ENCODE data around the gene TDRD9.
"Not testable (repeated sequence)": the region's sequence is repeated elsewhere in the genome, so short reads cannot be mapped to it uniquely, and the experiment has no call there.

Gene TDRD9

DNA sequence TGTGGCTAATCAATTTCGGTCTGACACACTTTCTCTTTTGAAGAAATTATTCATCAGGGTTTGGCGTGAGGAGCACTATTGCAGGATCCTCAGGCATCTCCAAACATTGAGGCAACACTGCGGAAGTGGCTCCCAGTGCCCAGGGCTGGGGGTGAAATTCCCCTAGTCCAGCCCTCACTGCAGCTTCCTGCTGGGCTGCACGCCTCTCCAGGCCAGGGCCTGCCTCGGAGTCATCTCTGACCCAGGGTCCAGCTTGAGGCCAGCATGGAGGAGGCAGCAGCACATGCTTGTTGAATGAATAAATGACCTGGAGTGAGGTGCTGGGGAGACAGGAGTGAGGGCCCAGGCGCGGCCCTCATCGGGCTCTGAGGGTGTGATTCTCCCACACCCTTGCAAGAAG, 36.0 kb upstream of the TDRD9 start:
- no peak for DNase-seq (ENCODE audit: low read depth)

- no peak for DNase-seq (ENCODE audit: low read depth)
Measured at GRCh38 chr14:103894034-103894722, 34.1 kb upstream of the TDRD9 start.

DNA sequence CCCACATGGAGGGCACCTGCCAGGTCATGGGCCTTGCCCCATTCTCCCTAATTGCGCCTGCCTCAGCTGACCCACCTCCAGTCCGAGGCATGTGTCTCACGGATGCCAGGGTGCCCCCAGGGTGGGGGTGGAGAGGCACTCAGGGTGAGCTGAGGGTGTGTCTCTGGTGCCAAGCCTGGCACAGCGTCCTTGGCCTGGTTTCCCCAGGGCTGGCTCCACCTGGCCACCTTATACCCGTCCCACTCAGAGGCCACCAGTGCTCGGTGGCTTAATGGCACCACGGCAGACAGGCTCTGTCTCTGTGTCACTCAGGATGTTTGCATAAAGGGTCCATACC, 33.6 kb upstream of the TDRD9 start:
- no peak for DNase-seq (ENCODE audit: low read depth)

DNA sequence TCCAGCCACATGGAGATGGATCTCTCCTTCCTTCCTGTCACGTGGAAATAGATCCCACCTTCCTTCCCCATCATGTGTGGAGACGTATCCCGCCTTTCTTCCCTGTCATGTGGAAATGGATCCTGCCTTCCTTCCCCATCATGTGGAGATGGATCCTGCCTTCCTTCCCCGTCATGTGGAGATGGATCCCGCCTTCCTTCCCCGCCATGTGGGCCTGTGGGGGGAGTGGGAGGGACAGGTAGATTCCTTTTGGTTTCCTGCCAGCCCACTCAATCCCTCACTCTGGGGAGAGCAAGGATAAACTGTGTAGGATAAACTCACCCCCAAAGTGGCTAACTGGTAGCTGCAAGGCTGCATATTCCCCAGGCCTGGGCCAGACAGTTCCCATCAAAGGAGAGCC, 31.7 kb upstream of the TDRD9 start:
- DNase-seq (ENCODE audit: low read depth) = no peak

DNA sequence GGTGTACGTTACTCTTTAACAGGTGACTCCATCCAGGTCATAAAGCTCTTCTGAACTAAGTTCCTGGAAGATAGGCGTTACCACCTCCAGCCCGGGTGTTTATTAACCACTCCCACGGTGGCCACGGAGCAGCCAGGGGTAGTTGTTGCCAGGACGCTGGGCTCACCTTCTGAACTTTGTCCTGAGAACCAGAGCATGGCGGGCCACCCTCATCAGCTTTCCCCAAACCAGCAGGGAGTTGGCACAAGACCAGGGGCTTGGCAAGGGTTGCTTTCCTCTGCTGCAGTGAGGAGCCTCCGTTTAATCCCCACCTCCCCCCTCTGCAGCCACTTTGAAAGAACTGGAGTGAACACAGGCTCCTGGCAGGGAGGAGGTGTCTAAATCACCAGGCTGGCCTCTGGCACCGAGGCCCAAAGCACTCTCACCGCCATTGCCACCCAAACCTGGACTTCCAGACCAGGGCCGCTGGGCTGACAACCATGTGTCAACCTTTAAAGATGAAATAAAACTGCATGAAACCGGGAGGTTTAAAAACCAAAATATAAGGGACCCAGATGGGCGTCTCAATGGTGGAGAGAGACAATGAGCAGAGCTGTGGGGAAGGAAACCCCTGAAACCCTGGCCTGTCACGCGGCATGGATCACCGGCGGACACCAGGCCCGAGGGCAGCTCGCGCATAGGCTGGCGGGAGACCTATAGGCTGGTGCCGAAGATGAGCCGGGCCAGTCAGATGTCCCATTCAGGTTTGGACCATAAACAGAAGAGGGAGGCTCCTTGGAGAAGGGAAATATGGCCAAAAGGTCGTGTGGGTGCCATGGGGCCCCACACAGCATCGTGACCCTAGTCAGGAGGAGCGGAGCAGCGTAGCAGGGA, 30.9 kb upstream of the TDRD9 start:
- DNase-seq (ENCODE audit: low read depth) = no peak

GRCh38 chr14:103898204-103898603, 30.1 kb upstream of the TDRD9 start:
- no peak for DNase-seq (ENCODE audit: low read depth)

- DNase-seq (ENCODE audit: low read depth) = no peak
Measured at GRCh38 chr14:103898711-103899110, 29.5 kb upstream of the TDRD9 start.

GRCh38 chr14:103899316-103899715, 28.9 kb upstream of the TDRD9 start:
- DNase-seq (ENCODE audit: low read depth) = no peak

- DNase-seq (ENCODE audit: low read depth) = no peak
Measured at GRCh38 chr14:103899833-103900232, 28.4 kb upstream of the TDRD9 start.

DNA sequence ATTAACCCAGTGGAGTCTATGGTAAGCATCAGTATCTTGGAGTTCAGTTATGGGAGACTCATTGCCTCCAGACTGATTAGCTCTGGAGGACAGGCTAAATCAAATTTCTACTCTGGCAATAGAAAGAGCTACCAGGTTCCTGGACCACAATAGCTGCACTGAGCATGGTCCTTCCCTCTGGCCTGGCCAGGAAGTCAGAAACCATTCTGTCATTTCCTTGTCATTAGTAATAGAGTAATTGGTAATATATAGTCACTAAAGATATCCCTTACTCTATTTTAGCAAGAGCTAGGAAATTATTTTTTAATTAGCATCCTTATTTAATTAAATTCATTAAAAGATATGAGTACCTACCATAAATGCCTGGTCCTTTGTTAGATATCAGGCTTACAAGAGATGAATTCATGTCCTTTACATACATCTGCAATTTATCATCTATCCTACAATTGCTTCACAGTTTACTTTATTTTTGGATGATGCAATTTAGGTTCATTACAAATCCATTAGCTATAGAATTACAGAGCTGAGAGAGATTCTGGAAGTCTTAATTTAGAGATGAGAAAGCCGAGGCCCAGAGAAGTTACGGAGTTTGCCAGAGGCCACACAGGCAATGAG, 23.7 kb upstream of the TDRD9 start:
- DNase-seq (ENCODE audit: low read depth) = no peak

DNA sequence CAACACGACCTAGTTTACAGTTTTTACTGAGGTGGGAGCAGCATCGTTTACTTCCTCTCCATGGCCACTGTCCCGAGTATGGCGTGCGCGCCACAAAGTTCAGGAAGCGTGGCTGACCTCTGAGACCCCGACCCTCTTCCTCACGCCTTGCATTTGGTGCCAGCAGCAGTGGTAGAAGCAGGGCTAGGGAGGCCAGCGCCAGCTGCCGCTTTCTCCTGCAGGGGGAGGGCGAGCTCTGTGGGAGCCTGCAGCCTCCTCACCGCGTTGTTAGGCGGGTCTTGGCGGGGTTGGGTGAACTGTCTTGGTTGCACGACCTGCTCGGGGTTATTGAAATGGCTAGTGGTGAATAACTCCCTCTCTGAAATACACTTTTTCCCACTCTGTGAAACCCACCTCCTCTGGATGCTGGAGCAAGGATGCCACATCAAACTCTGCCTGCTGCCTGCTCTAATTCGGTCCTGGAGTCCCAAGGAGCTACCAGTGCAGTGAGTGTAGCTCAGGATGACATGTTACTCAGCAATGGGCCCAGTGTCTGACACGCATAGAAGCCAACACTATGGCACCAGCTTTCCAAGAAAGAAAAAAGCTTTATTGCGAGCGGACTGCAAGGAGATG, 22.3 kb upstream of the TDRD9 start:
- no peak for DNase-seq (ENCODE audit: low read depth)

DNA sequence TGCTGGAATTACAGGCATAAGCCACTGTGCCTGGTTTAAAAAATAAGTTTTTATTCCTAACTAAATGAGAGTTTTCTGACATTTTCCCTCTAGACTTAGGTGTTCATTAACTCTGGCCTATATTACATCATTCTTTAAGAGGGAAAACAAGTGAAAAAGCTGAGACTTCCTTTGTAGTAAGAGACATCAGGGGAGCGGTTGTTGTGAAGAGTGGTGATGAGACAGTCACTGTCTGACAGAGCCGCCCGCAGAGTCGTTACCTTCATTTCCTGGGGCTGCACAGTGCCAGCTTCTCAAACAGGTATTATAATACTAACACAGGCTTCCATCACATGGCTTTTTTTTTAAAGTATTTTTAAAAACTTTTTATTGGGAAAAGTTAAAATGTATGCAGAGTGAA, 19.7 kb upstream of the TDRD9 start:
- DNase-seq (ENCODE audit: low read depth) = no peak

- DNase-seq (ENCODE audit: low read depth) = no peak
Measured at GRCh38 chr14:103909531-103910261, 18.6 kb upstream of the TDRD9 start.

- DNase-seq (ENCODE audit: low read depth) = no peak
Measured at GRCh38 chr14:103910262-103910935, 17.9 kb upstream of the TDRD9 start.

GRCh38 chr14:103910984-103911383, 17.3 kb upstream of the TDRD9 start:
- no peak for DNase-seq (ENCODE audit: low read depth)

DNA sequence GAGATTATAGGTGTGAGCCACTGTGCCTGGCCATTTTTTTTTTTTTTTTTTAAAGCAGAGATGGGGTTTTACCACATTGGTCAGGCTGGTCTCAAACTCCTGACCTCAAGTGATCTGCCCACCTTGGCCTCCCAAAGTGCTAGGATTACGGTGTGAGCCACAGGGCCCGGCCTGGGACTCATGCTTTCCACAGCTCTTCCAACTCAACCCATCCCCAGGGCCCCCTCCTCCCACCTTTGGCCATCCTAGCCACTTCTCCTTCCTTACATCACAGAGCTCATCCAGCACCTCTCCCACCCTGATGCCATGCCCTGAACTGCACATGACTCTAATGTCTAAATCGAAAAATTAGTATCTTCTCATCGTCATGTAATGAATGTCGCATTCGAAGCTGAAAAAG, 12.6 kb upstream of the TDRD9 start:
- no peak for DNase-seq (ENCODE audit: low read depth)

GRCh38 chr14:103916636-103917262, 11.5 kb upstream of the TDRD9 start:
- DNase-seq (ENCODE audit: low read depth) = no peak

GRCh38 chr14:103920981-103921854, 7.0 kb upstream of the TDRD9 start:
- DNase-seq (ENCODE audit: low read depth) = peak; percentile 64

DNA sequence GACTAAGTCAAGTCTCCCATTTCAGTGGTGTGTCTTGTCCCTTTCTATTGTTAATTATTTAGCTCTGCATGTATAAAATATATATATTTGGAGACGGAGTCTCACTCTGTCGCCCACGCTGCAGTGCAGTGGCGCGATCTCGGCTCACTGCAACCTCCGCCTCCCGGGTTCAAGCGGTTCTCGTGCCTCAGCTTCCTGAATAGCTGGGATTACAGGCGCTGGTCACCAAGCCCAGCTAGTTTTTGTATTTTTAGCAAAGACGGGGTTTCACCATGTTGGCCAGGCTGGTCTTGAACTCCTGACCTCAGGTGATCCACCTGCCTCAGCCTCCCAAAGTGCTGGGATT, 6.4 kb upstream of the TDRD9 start:
- DNase-seq (ENCODE audit: low read depth) = not testable (repeated sequence)

GRCh38 chr14:103923863-103924262, 4.4 kb upstream of the TDRD9 start:
- DNase-seq (ENCODE audit: low read depth) = no peak
